Upper lobe of left lung (tissue), 6 donors: ENCODE results near the gene SLC25A13. TPM values are rescaled to one million over a fixed set of nuclear protein-coding genes. Genes with fewer than 3 reads are reported as not detected.

Experiments
- ATAC-seq, 2 donors: fragments of 200-7000 bp; cut with Tn5 transposase; one replicate each; pipeline ENCODE4 v1.9.1; 2022; ENCODE audit warnings: mild to moderate bottlenecking in 2 of 2, moderate library complexity in 2 of 2; ENCODE audit not compliant: low FRiP score in 2 of 2
- DNase-seq, 2 donors: peaks; one replicate each; pipeline ENCODE4 v3.0.0-alpha.2; 2019 to 2020
- H3K27ac ChIP-seq, 4 donors: fragments of 200-600 bp; sonication (generic); one replicate each; pipeline ENCODE4 v1.5.1; 2016 to 2019
- H3K27me3 ChIP-seq, 4 donors: fragments of 200-600 bp; sonication (generic); one replicate each; pipeline ENCODE4 v1.5.1; 2017 to 2019
- H3K36me3 ChIP-seq, 4 donors: fragments of 200-600 bp; sonication (generic); one replicate each; pipeline ENCODE4 v1.5.1; 2016 to 2019
- H3K4me1 ChIP-seq, 4 donors: fragments of 200-600 bp; sonication (generic); one replicate each; pipeline ENCODE4 v1.5.1; 2018 to 2019
- H3K4me3 ChIP-seq, 4 donors: fragments of 200-600 bp; sonication (generic); one replicate each; pipeline ENCODE4 v1.5.1; 2017 to 2019; ENCODE audit warnings: mild to moderate bottlenecking in 2 of 4, moderate library complexity in 1 of 4
- H3K9me3 ChIP-seq, 4 donors: fragments of 200-600 bp; sonication (generic); one replicate each; pipeline ENCODE4 v1.5.1; 2018 to 2019
- EP300 ChIP-seq, 4 donors: sonication (generic); formaldehyde crosslinking; IDR thresholded peaks; one replicate each; pipeline ENCODE4 v1.5.1; 2017; ENCODE audit warnings: antibody characterized with exemption in 4 of 4, control low read depth in 2 of 4
- POLR2A ChIP-seq, 4 donors: fragments of 450-650 bp; IDR thresholded peaks; one replicate each; pipeline ENCODE4 v1.5.1; 2016 to 2017; ENCODE audit warnings: antibody characterized with exemption in 4 of 4, mild to moderate bottlenecking in 2 of 4
- POLR2AphosphoS5 ChIP-seq, 2 donors: sonication (generic); formaldehyde crosslinking; IDR thresholded peaks; one replicate each; pipeline ENCODE4 v1.5.1; 2017; ENCODE audit warnings: antibody characterized with exemption in 2 of 2
- WGBS, 2 donors: methylation state at CpG; one replicate each; pipeline ENCODE4 v1.1.5; 2017 to 2018; 5-methylcytosine and 5-hydroxymethylcytosine counted together
- total RNA-seq, 6 donors: library from RNA; depleted of rRNA in 4 of 6; stranded (reverse); fragments of >200 nt in 4 of 6; gene quantifications; one replicate each; pipeline versions ENCODE4 v1.1.0 to v1.2.1, GENCODE V29; 2016 to 2021
- TF ChIP-seq, protein P1 (sequence below), 6 experiments: fragments of 450-650 bp in 4 of 6; fragments of 200-600 bp in 2 of 6; sonication (generic) in 2 of 6; IDR thresholded peaks; one replicate each; pipeline ENCODE4 v1.5.1; 2016 to 2019; ENCODE audit warnings: antibody characterized with exemption in 6 of 6
- donor health status: DM: no; HTN: no; CAD: no; lungs with moderate emphysema.
- donor health status: DM: no; HTN: yes; CAD: no; lungs with severe emphysema.

Gene SLC25A13
- total RNA-seq, 6 donors from 2014 or later, result 21.4 to 39.7 (median 30.8) TPM

DNA sequence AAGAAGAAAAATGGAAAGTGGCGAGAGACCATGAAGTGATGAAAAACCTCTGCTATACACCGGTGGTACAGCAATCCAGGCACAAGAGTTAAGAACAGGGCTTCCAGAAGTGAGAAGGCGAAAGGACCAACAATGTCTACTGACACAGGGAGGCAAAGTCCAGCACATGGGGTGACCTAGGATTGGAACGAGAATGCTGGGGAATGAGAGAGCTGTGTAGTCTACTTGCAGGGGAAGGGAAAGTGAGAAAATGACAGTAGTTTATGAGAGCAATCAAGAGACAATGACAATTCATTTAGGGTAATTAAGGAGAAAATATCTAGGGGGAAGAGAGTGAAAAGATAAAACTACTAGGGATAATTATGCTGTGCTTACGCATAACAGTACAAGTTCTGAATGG, 169.2 kb downstream of the SLC25A13 start:
- ATAC-seq (no peak), DNase-seq (no peak)
- Histone ChIP-seq H3K4me3 (no peak overlapping the region), H3K9me3 (no peaks in the 10 kb centered on the region), H3K27me3 (no peaks in the 10 kb centered on the region), H3K27ac (no peak overlapping the region), H3K36me3 (peaks cover 0 to 26% (median 16%) of the 10 kb centered on the region in 4 donors), H3K4me1 (no peaks in the 10 kb centered on the region)
- WGBS, 2 donors, result 96 to 99% methylated on average over 5 of the region's 5 CpGs
- TF ChIP-seq, protein P1, sequence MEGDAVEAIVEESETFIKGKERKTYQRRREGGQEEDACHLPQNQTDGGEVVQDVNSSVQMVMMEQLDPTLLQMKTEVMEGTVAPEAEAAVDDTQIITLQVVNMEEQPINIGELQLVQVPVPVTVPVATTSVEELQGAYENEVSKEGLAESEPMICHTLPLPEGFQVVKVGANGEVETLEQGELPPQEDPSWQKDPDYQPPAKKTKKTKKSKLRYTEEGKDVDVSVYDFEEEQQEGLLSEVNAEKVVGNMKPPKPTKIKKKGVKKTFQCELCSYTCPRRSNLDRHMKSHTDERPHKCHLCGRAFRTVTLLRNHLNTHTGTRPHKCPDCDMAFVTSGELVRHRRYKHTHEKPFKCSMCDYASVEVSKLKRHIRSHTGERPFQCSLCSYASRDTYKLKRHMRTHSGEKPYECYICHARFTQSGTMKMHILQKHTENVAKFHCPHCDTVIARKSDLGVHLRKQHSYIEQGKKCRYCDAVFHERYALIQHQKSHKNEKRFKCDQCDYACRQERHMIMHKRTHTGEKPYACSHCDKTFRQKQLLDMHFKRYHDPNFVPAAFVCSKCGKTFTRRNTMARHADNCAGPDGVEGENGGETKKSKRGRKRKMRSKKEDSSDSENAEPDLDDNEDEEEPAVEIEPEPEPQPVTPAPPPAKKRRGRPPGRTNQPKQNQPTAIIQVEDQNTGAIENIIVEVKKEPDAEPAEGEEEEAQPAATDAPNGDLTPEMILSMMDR (IDR thresholded peaks at IDR 0.05), result no peak
- TF ChIP-seq POLR2A (IDR thresholded peaks at IDR 0.05) (no peak), EP300 (IDR thresholded peaks at IDR 0.05) (no peak), POLR2AphosphoS5 (IDR thresholded peaks at IDR 0.05) (no peak)

DNA sequence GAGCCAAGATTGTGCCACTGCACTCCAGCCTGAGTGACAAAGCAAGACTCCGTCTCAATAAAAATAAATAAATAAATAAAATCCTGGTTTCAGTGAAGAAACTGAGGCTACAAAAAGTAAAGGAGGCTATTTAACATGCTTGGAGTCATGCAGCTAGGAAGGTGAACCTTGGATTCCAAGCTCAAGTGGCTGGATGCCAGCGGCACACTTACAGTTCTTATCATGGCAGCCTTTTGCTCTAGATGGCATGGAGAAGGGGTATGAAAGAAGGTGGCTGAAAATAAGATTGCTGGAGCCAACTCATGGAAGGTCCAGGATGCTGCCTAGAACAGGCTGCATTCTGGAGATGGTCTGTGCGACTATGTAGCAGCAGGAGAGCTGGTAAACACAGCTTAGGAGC, 170.0 kb downstream of the SLC25A13 start:
- H3K27me3 ChIP-seq, result no peaks in the 10 kb centered on the region
- no peak for ATAC-seq
- no peak for TF ChIP-seq POLR2AphosphoS5 (IDR thresholded peaks at IDR 0.05)
- TF ChIP-seq, protein P1 (IDR thresholded peaks at IDR 0.05), result no peak
- no peak for TF ChIP-seq POLR2A (IDR thresholded peaks at IDR 0.05)
- TF ChIP-seq EP300 (IDR thresholded peaks at IDR 0.05), result no peak
- H3K36me3 ChIP-seq, result peaks cover 0 to 25% (median 10%) of the 10 kb centered on the region in 4 donors
- H3K4me1 ChIP-seq, result no peaks in the 10 kb centered on the region
- H3K4me3 ChIP-seq, result no peak overlapping the region
- H3K9me3 ChIP-seq, result no peaks in the 10 kb centered on the region
- 96 to 100% methylated on average over 3 of the region's 3 CpGs for WGBS, 2 donors
- no peak overlapping the region for H3K27ac ChIP-seq
- DNase-seq, result no peak

DNA sequence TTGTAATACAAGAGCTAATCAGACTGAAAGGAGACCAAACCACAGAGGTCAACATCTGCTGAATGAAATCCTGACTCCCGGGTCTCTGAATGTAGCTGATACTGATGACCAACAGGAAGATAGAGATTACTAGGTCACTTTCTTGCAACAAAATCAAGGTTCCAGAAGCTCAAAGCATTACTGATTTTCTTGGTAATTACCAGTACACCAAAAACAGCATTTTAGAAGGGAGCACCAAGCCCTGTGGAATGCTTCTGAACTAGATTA, 177.7 kb downstream of the SLC25A13 start:
- H3K9me3 ChIP-seq, result no peaks in the 10 kb centered on the region
- 77 to 82% methylated on average over 1 of the region's 1 CpG for WGBS, 2 donors
- H3K36me3 ChIP-seq, result peaks cover 0 to 46% (median 25%) of the 10 kb centered on the region in 4 donors
- no peaks in the 10 kb centered on the region for H3K4me1 ChIP-seq
- no peak for DNase-seq
- no peak overlapping the region for H3K4me3 ChIP-seq
- TF ChIP-seq POLR2A (IDR thresholded peaks at IDR 0.05) (no peak), POLR2AphosphoS5 (IDR thresholded peaks at IDR 0.05) (no peak), EP300 (IDR thresholded peaks at IDR 0.05) (no peak)
- TF ChIP-seq, protein P1 (IDR thresholded peaks at IDR 0.05), result no peak
- no peak overlapping the region for H3K27ac ChIP-seq
- no peaks in the 10 kb centered on the region for H3K27me3 ChIP-seq
- no peak for ATAC-seq

DNA sequence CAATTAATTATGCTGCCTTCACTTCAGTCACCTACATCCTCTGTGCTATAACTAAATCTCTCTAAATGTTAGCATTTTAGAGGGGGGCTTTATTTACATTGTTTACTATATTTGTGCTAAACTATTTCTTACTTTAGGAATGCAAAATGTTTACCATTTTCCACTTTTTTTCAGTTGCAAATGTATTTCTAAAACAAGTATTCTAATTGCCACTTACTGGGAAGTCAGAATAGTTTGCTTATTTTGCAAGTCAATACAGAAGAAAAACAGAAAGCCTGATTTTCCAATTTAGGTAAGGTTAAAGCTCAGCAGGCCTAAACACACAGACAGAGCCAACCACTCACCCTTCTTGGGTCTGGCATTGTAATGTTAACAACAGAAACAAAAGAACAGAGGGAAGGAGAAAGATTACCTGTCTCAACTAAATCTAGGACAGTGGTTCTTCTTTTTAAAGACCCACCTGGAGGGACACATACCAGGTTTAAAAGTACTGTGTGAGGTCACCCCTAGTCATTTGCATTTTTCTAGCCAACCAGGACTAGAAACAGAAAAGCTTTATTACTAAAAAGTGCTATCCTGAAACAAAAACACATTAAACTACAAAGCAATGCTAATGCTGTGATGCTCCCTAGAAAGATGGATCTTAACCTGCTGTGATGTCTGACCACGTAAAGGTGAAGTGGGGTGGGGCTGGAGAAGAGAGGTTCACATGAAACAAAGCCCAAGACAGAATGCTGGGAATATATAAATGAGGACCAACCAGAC, 178.2 kb downstream of the SLC25A13 start:
- WGBS, 2 donors, result 95% methylated on average over 1 of the region's 1 CpG
- DNase-seq (no peak), ATAC-seq (no peak)
- peaks cover 0 to 45% (median 24%) of the 10 kb centered on the region in 4 donors for H3K36me3 ChIP-seq
- H3K4me3 ChIP-seq, result no peak overlapping the region
- H3K4me1 ChIP-seq, result no peaks in the 10 kb centered on the region
- no peaks in the 10 kb centered on the region for H3K27me3 ChIP-seq
- TF ChIP-seq POLR2AphosphoS5 (IDR thresholded peaks at IDR 0.05), result no peak
- TF ChIP-seq EP300 (IDR thresholded peaks at IDR 0.05), result no peak
- no peak for TF ChIP-seq POLR2A (IDR thresholded peaks at IDR 0.05)
- TF ChIP-seq, protein P1 (IDR thresholded peaks at IDR 0.05), result no peak
- no peaks in the 10 kb centered on the region for H3K9me3 ChIP-seq
- H3K27ac ChIP-seq, result no peak overlapping the region
